IMR-90 (cell line): ENCODE measurements around the gene SAG. TPM values are rescaled to one million over a fixed set of nuclear protein-coding genes. Genes with fewer than 3 reads are reported as not detected.

Source experiments
- ATAC-seq: fragments of 200-7000 bp; cut with Tn5 transposase; 2 replicates; pipeline ENCODE4 v1.9.1; 2020; ENCODE audit warnings: low read depth, mild to moderate bottlenecking, moderate library complexity
- BruUV-seq: library from RNA; stranded (reverse); fragments of 400-500 nt; replicated peaks from 2 replicates; lab custom pipeline; 2021; lab: Mats Ljungman, UMichigan
- CTCF ChIA-PET: fragments of 300-600 bp; formaldehyde crosslinking; extraction: SDS; loops from one replicate; lab custom pipeline; 2021; ENCODE audit warnings: antibody characterized with exemption; lab: Yijun Ruan, JAX
- POLR2A ChIA-PET: fragments of 300-600 bp; sonication (Branson Sonifier 250); formaldehyde crosslinking; loops from one replicate; lab custom pipeline; 2022; ENCODE audit warnings: antibody characterized with exemption; ENCODE audit not compliant: unreplicated experiment; lab: Charles Lee
- DNase-seq: peaks from one replicate; pipeline ENCODE4 v3.0.0; 2013
- H2AFZ ChIP-seq: replicated peaks from 2 replicates; pipeline ENCODE3; 2013; ENCODE audit warnings: low read length, mild to moderate bottlenecking; ENCODE audit not compliant: poor library complexity
- H2AK5ac ChIP-seq: 2 replicates; pipeline ENCODE4 v1.6.1; 2013; ENCODE audit warnings: low read depth, low read length, inconsistent platforms
- H2AK9ac ChIP-seq: replicated peaks from 2 replicates; pipeline ENCODE3; 2013; ENCODE audit warnings: mild to moderate bottlenecking, low read depth, low read length, moderate library complexity; ENCODE audit not compliant: poor library complexity
- H2BK120ac ChIP-seq: 2 replicates; pipeline ENCODE4 v1.6.1; 2013; ENCODE audit warnings: low read depth, low read length, inconsistent platforms
- H2BK15ac ChIP-seq: 3 replicates; pipeline ENCODE4 v1.6.1; 2013; ENCODE audit warnings: low read depth, low read length, inconsistent platforms
- H2BK20ac ChIP-seq: 2 replicates; pipeline ENCODE4 v1.6.1; 2013; ENCODE audit warnings: low read depth, mild to moderate bottlenecking, inconsistent platforms, low read length, moderate library complexity
- H2BK5ac ChIP-seq: 2 replicates; pipeline ENCODE4 v1.6.1; 2013; ENCODE audit warnings: mild to moderate bottlenecking, low read depth, low read length, inconsistent platforms; ENCODE audit not compliant: poor library complexity, severe bottlenecking
- H3K14ac ChIP-seq: replicated peaks from 2 replicates; pipeline ENCODE4 v1.6.1; 2013; ENCODE audit warnings: low read depth, low read length, inconsistent platforms
- H3K18ac ChIP-seq: 2 replicates; pipeline ENCODE4 v1.6.1; 2013; ENCODE audit warnings: low read depth, low read length, control low read depth
- H3K23ac ChIP-seq: 2 replicates; pipeline ENCODE4 v1.6.1; 2013; ENCODE audit warnings: low read depth, low read length, inconsistent platforms
- H3K27ac ChIP-seq: 2 replicates; pipeline ENCODE4 v1.5.1; 2013; ENCODE audit warnings: mild to moderate bottlenecking, control low read depth, low read length; ENCODE audit not compliant: insufficient read depth
- H3K27me3 ChIP-seq: 2 replicates; pipeline ENCODE4 v1.6.1; 2013; ENCODE audit warnings: low read length; ENCODE audit not compliant: control insufficient read depth, insufficient read depth
- H3K36me3 ChIP-seq: 2 replicates; pipeline ENCODE4 v1.6.1; 2013; ENCODE audit warnings: low read length, mixed read lengths; ENCODE audit not compliant: control insufficient read depth, insufficient read depth
- H3K4ac ChIP-seq: 2 replicates; pipeline ENCODE4 v1.6.1; 2013; ENCODE audit warnings: low read depth, low read length, inconsistent platforms
- H3K4me1 ChIP-seq: 2 replicates; pipeline ENCODE4 v1.6.1; 2013; ENCODE audit warnings: low read length, mixed read lengths; ENCODE audit not compliant: control insufficient read depth, insufficient read depth
- H3K4me2 ChIP-seq: 2 replicates; pipeline ENCODE4 v1.6.1; 2013; ENCODE audit warnings: low read depth, mild to moderate bottlenecking, control low read depth, low read length, moderate library complexity
- H3K4me3 ChIP-seq: 2 replicates; pipeline ENCODE4 v1.5.1; 2013; ENCODE audit warnings: low read depth, mild to moderate bottlenecking, control low read depth, low read length, moderate library complexity; ENCODE audit not compliant: insufficient read depth
- H3K56ac ChIP-seq: 2 replicates; pipeline ENCODE4 v1.6.1; 2013; ENCODE audit warnings: low read length, inconsistent platforms; ENCODE audit not compliant: insufficient read depth; ENCODE audit errors: extremely low read depth
- H3K79me1 ChIP-seq, 2 experiments: 2 replicates each; pipeline ENCODE4 v1.6.1; 2013; ENCODE audit warnings: low read length in 2 of 2, inconsistent platforms in 1 of 2, low read depth in 1 of 2
- H3K9ac ChIP-seq: 2 replicates; pipeline ENCODE4 v1.6.1; 2013; ENCODE audit warnings: low read depth, low read length, control low read depth
- H3K9me1 ChIP-seq: 2 replicates; pipeline ENCODE4 v1.6.1; 2013; ENCODE audit warnings: low read length, inconsistent platforms; ENCODE audit not compliant: insufficient read depth
- H3K9me3 ChIP-seq: 2 replicates; pipeline ENCODE4 v1.6.1; 2013; ENCODE audit warnings: low read length; ENCODE audit not compliant: control insufficient read depth, insufficient read depth
- H4K20me1 ChIP-seq: 2 replicates; pipeline ENCODE4 v1.6.1; 2013; ENCODE audit warnings: low read length, inconsistent platforms; ENCODE audit not compliant: insufficient read depth
- H4K5ac ChIP-seq: 2 replicates; pipeline ENCODE4 v1.6.1; 2013; ENCODE audit warnings: mild to moderate bottlenecking, low read depth, low read length, control low read depth
- H4K8ac ChIP-seq, 2 experiments: 2 replicates each; pipeline ENCODE4 v1.6.1; 2013; ENCODE audit warnings: low read depth in 2 of 2, low read length in 2 of 2, control low read depth in 1 of 2, inconsistent platforms in 1 of 2
- H4K91ac ChIP-seq: 2 replicates; pipeline ENCODE4 v1.6.1; 2013; ENCODE audit warnings: low read depth, low read length, inconsistent platforms; ENCODE audit not compliant: insufficient read depth
- CEBPB ChIP-seq: IDR thresholded peaks from 2 replicates; pipeline ENCODE4 v1.6.1; 2012; ENCODE audit warnings: low read depth, low read length, improper control_type of control experiment
- CHD1 ChIP-seq: IDR thresholded peaks from 2 replicates; pipeline ENCODE4 v1.6.1; 2012; ENCODE audit warnings: low read depth, low read length, improper control_type of control experiment
- CTCF ChIP-seq: conservative IDR thresholded peaks from 2 replicates; pipeline ENCODE4 v1.5.1; 2012; ENCODE audit warnings: mild to moderate bottlenecking, low read depth, low read length, improper control_type of control experiment
- ELK1 ChIP-seq: fragments of 150-350 bp; IDR thresholded peaks from 2 replicates; pipeline ENCODE4 v1.6.1; 2016; ENCODE audit warnings: low read depth, mild to moderate bottlenecking, low read length, moderate library complexity, borderline replicate concordance
- FOS ChIP-seq: fragments of 150-350 bp; IDR thresholded peaks from 2 replicates; pipeline ENCODE4 v1.6.1; 2016; ENCODE audit warnings: low read depth, low read length
- MAFK ChIP-seq: IDR thresholded peaks from 2 replicates; pipeline ENCODE4 v1.6.1; 2012; ENCODE audit warnings: low read depth, low read length, improper control_type of control experiment
- MAZ ChIP-seq: IDR thresholded peaks from 2 replicates; pipeline ENCODE4 v1.6.1; 2012; ENCODE audit warnings: low read depth, mild to moderate bottlenecking, low read length, improper control_type of control experiment, moderate library complexity, borderline replicate concordance
- MXI1 ChIP-seq: IDR thresholded peaks from 2 replicates; pipeline ENCODE4 v1.6.1; 2012; ENCODE audit warnings: low read depth, mild to moderate bottlenecking, low read length, moderate library complexity, borderline replicate concordance
- NFE2L2 ChIP-seq: fragments of 150-350 bp; IDR thresholded peaks from 2 replicates; pipeline ENCODE4 v1.6.1; 2016; ENCODE audit warnings: low read depth, mild to moderate bottlenecking, low read length
- POLR2A ChIP-seq: IDR thresholded peaks from 2 replicates; pipeline ENCODE4 v1.6.1; 2012; ENCODE audit warnings: mild to moderate bottlenecking, low read depth, low read length
- RAD21 ChIP-seq: IDR thresholded peaks from 2 replicates; pipeline ENCODE4 v1.6.1; 2012; ENCODE audit warnings: low read length, improper control_type of control experiment
- RCOR1 ChIP-seq: IDR thresholded peaks from 2 replicates; pipeline ENCODE4 v1.6.1; 2012; ENCODE audit warnings: mild to moderate bottlenecking, low read length, improper control_type of control experiment; ENCODE audit not compliant: insufficient replicate concordance
- RFX5 ChIP-seq: IDR thresholded peaks from 2 replicates; pipeline ENCODE4 v1.8.0; 2012; ENCODE audit warnings: low read depth, mild to moderate bottlenecking, low read length, moderate library complexity
- SMC3 ChIP-seq: fragments of 150-350 bp; IDR thresholded peaks from 2 replicates; pipeline ENCODE4 v1.6.1; 2016; ENCODE audit warnings: low read depth, mild to moderate bottlenecking, antibody characterized with exemption, low read length, moderate library complexity
- USF2 ChIP-seq: fragments of 150-350 bp; IDR thresholded peaks from 2 replicates; pipeline ENCODE4 v1.6.1; 2017; ENCODE audit warnings: mild to moderate bottlenecking, antibody characterized with exemption, low read length, low read depth
- WGBS, 2 experiments: methylation state at CpG; one replicate each; pipeline versions ENCODE4 v1.1.5 to v1.1.7; 2013; ENCODE audit warnings: missing lambda C conversion rate in 2 of 2; ENCODE audit not compliant: insufficient read length in 1 of 2; ENCODE audit errors: extremely low coverage in 2 of 2; 5-methylcytosine and 5-hydroxymethylcytosine counted together
- dilution Hi-C: fragments of 300-500 bp; cut with HindIII; formaldehyde crosslinking; loops from one replicate; pipeline ENCODE4 v1.14.3; 2018; ENCODE audit warnings: low sequenced_read_pairs; ENCODE audit not compliant: unreplicated experiment
- in situ Hi-C: fragments of 300-500 bp; cut with MboI; formaldehyde crosslinking; loops from 3 replicates; pipeline ENCODE4 v1.14.3; 2019; ENCODE audit warnings: low sequenced_read_pairs, inconsistent platforms, mixed read lengths
- intact Hi-C: fragments of 100-400 bp; cut with micrococcal nuclease; formaldehyde crosslinking; loops from 2 replicates; pipeline ENCODE4 v1.10.0; 2022
- polyA plus RNA-seq, 3 experiments: library from polyadenylated mRNA; depleted of rRNA; stranded (reverse); fragments of >200 nt; gene quantifications; 2 replicates each; pipeline ENCODE4 v1.2.3, GENCODE V29; 2012; ENCODE audit warnings: low replicate concordance in 1 of 3
- total RNA-seq: library from RNA; depleted of rRNA; stranded (reverse); fragments of >200 nt; gene quantifications from 2 replicates; pipeline ENCODE4 v1.2.3, GENCODE V29; 2012

The SAG gene
- total and polyA plus RNA-seq, 2 of the 4 experiments (the other 2 are of a cell fraction), result not detected

- H3K14ac ChIP-seq, result no peak overlapping the region
- no peak overlapping the region for H2BK5ac ChIP-seq
- no peaks in the 10 kb centered on the region for H3K36me3 ChIP-seq
- H3K56ac ChIP-seq, result no peak overlapping the region
- no peak overlapping the region for H4K5ac ChIP-seq
- H3K18ac ChIP-seq, result no peak overlapping the region
- no peak overlapping the region for H2AFZ ChIP-seq
- H3K27ac ChIP-seq, result no peak overlapping the region
- CTCF ChIA-PET, result interaction anchor here (0.7 kb wide), 1 partner anchor 29 kb away, joined by 4 read pairs; no protein-coding TSS in a partner anchor
- WGBS, 2 experiments, result no CpG with 5 or more reads among the region's 3 CpGs
- TF ChIP-seq NFE2L2 (no peak), POLR2A (no peak), RFX5 (no peak), MAZ (no peak), RCOR1 (no peak), CTCF (no peak), CEBPB (no peak), CHD1 (no peak), SMC3 (no peak), MAFK (no peak), USF2 (no peak), FOS (no peak), MXI1 (no peak), ELK1 (no peak), RAD21 (no peak)
- no peak overlapping the region for H2BK20ac ChIP-seq
- H3K23ac ChIP-seq, result no peak overlapping the region
- H3K9ac ChIP-seq, result no peak overlapping the region
- no peaks in the 10 kb centered on the region for H3K9me3 ChIP-seq
- ATAC-seq, result no peak
- DNase-seq, result no peak
- intact Hi-C loops (no loop called here), dilution Hi-C loops (no loop called here), in situ Hi-C loops (no loop called here)
- H2BK15ac ChIP-seq, result no peak overlapping the region
- H4K91ac ChIP-seq, result no peak overlapping the region
- no peak overlapping the region for H2AK5ac ChIP-seq
- no peaks in the 10 kb centered on the region for H4K20me1 ChIP-seq
- POLR2A ChIA-PET, result no interaction called here
- no peak overlapping the region for H3K4me3 ChIP-seq
- BruUV-seq, result no TSS peak
- no peak overlapping the region for H4K8ac ChIP-seq
- no peaks in the 10 kb centered on the region for H3K79me1 ChIP-seq
- no peak overlapping the region for H3K4me2 ChIP-seq
- H3K9me1 ChIP-seq, result peaks cover 6% of the 10 kb centered on the region; the same call in 1 of the 2 replicates
- H2BK120ac ChIP-seq, result no peak overlapping the region
- H3K27me3 ChIP-seq, result no peaks in the 10 kb centered on the region; the same call in 1 of the 2 replicates
- no peak overlapping the region for H3K4ac ChIP-seq
- no peak overlapping the region for H2AK9ac ChIP-seq
- H3K4me1 ChIP-seq, result peaks cover 7% of the 10 kb centered on the region; the same call in 1 of the 2 replicates
Observed at GRCh38 chr2:233303252-233303651, 4.4 kb upstream of the SAG start.
